Esophagus squamous epithelium (tissue), 4 donors: ENCODE measurements around the gene DOK3.

Experiments used
- CTCF ChIP-seq, 6 experiments: fragments of 450-650 bp in 4 of 6; fragments of 200-600 bp in 2 of 6; sonication (generic) in 2 of 6; IDR thresholded peaks; one replicate each; pipeline ENCODE4 v1.5.1; 2016 to 2019; ENCODE audit warnings: antibody characterized with exemption in 6 of 6, mild to moderate bottlenecking in 4 of 6, moderate library complexity in 4 of 6
- POLR2A ChIP-seq, 4 donors: fragments of 450-650 bp; IDR thresholded peaks; one replicate each; pipeline ENCODE4 v1.6.1; 2017; ENCODE audit warnings: antibody characterized with exemption in 4 of 4, mild to moderate bottlenecking in 4 of 4, moderate library complexity in 3 of 4

DNA sequence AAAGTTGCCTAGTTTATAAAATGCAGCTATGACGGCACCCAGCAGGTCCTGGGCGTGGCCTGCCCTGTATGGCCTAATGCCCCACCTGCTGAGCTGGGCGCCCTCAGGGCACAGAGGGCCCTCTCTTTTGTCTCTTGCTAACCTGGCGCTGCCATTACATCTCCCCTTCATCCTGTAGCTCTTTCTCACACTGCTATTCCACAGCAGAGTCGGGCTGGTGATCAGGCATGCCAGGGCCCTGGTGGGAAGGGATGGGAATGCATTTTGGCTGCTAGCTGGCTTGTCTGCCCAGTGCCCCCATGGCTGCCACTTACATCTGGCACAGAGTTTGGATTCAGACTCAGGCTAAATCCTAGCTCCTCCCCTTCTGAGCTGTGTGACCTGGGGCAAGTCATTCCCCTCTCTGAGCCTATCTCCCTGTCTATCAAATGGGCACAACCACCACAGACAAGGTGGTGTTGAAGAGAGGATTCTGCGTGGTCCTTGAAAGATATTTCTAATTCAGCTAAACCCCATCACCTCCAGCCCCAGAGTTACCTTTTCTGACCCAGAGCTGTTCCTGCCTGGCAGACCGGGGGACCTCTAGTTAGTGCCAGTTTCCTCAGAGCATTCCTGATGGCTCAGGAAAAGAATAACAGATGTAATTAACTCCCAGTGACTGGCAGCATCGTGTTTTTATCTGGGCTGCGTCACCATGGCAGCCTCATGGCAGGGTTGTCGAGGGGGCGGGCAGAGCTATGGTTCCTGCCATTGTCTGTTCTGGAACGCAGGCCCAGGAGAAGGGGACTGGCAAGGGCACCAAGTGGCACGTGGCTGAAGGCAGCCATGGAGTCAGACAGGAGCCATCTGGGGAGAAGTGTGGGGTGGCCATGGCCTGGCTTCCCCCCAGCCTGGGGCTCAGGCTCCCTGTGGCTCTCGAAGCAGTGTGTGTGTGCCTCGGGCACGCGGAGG lies 56.7 kb downstream of the DOK3 start:
- TF ChIP-seq CTCF (IDR thresholded peaks at IDR 0.05), result peak in 2 of 6 experiments; percentile 7 to 34
- TF ChIP-seq POLR2A (IDR thresholded peaks at IDR 0.05), result no peak
